Mesothelial cell of epicardium (in vitro differentiated cells): ENCODE data around the gene DAPK1. TPM values are rescaled to one million over a fixed set of nuclear protein-coding genes. Genes with fewer than 3 reads are reported as not detected.
"Not testable (repeated sequence)": the region's sequence is repeated elsewhere in the genome, so short reads cannot be mapped to it uniquely, and the experiment has no call there.

Experiments used
- DNase-seq, 2 experiments: peaks; one replicate each; pipeline ENCODE4 v3.0.0; 2021; ENCODE audit warnings: low spot score in 2 of 2; ENCODE audit not compliant: unreplicated experiment in 2 of 2
- H3K27ac Mint-ChIP-seq: 2 replicates; pipeline ENCODE4 v1.8.0; 2021; ENCODE audit warnings: mixed read lengths
- H3K27me3 Mint-ChIP-seq: 2 replicates; pipeline ENCODE4 v1.8.0; 2021; ENCODE audit warnings: low read depth, mixed read lengths
- H3K36me3 Mint-ChIP-seq: 2 replicates; pipeline ENCODE4 v1.8.0; 2021; ENCODE audit warnings: mixed read lengths
- H3K4me1 Mint-ChIP-seq: 2 replicates; pipeline ENCODE4 v1.8.0; 2021; ENCODE audit warnings: mixed read lengths
- H3K4me3 Mint-ChIP-seq: 2 replicates; pipeline ENCODE4 v1.8.0; 2021; ENCODE audit warnings: mild to moderate bottlenecking, moderate library complexity, mixed read lengths
- H3K9me3 Mint-ChIP-seq: 2 replicates; pipeline ENCODE4 v1.8.0; 2021; ENCODE audit warnings: mixed read lengths
- CTCF ChIP-seq: fragments of 200-600 bp; sonication (generic); IDR thresholded peaks from one replicate; pipeline ENCODE4 v1.5.0; 2021; ENCODE audit warnings: antibody characterized with exemption; ENCODE audit not compliant: unreplicated experiment
- total RNA-seq: library from RNA; stranded (reverse); gene quantifications from 3 replicates; pipeline ENCODE4 v1.2.1, GENCODE V29; 2021

Gene DAPK1
- total RNA-seq, 1 donor from 2014 or later: 239 TPM

- Mint-ChIP-seq H3K9me3 (no peaks in the 10 kb centered on the region), H3K27me3 (peaks cover 4% of the 10 kb centered on the region), H3K4me1 (peaks cover 53% of the 10 kb centered on the region), H3K36me3 (peaks cover 2% of the 10 kb centered on the region), H3K27ac (peak overlapping the region; percentile 95), H3K4me3 (peak overlapping the region; percentile 95)
- peak; percentile 64 to 77 for DNase-seq
- TF ChIP-seq CTCF: peak; percentile 13
These were observed 561 bp downstream of the DAPK1 start for GRCh38 chr9:87498046-87498810.

GRCh38 chr9:87498811-87499360 is 1.2 kb downstream of the DAPK1 start:
- TF ChIP-seq CTCF: no peak
- peaks cover 5% of the 10 kb centered on the region for H3K36me3 Mint-ChIP-seq
- no peaks in the 10 kb centered on the region for H3K27me3 Mint-ChIP-seq
- no peaks in the 10 kb centered on the region for H3K9me3 Mint-ChIP-seq
- peaks cover 59% of the 10 kb centered on the region for H3K4me1 Mint-ChIP-seq
- H3K27ac Mint-ChIP-seq: peak overlapping the region; percentile 88
- H3K4me3 Mint-ChIP-seq: peak overlapping the region; percentile 95
- no peak for DNase-seq

- Mint-ChIP-seq H3K36me3 (peaks cover 5% of the 10 kb centered on the region), H3K27ac (peak overlapping the region; percentile 88), H3K27me3 (no peaks in the 10 kb centered on the region), H3K4me3 (peak overlapping the region; percentile 95), H3K9me3 (no peaks in the 10 kb centered on the region), H3K4me1 (peaks cover 63% of the 10 kb centered on the region)
- no peak for TF ChIP-seq CTCF
- no peak for DNase-seq
These were observed 1.9 kb downstream of the DAPK1 start for GRCh38 chr9:87499424-87500017.

GRCh38 chr9:87500491-87501270 is 3.0 kb downstream of the DAPK1 start:
- DNase-seq: no peak
- Mint-ChIP-seq H3K27ac (peak overlapping the region; percentile 27), H3K4me3 (peak overlapping the region; percentile 95), H3K27me3 (no peaks in the 10 kb centered on the region), H3K36me3 (peaks cover 9% of the 10 kb centered on the region), H3K9me3 (no peaks in the 10 kb centered on the region), H3K4me1 (peaks cover 55% of the 10 kb centered on the region)
- no peak for TF ChIP-seq CTCF

GRCh38 chr9:87501271-87501656 is 3.6 kb downstream of the DAPK1 start:
- DNase-seq, H3K4me3 Mint-ChIP-seq, H3K9me3 Mint-ChIP-seq, H3K27me3 Mint-ChIP-seq: not testable (repeated sequence)
- peak overlapping the region; percentile 22 for H3K27ac Mint-ChIP-seq
- H3K4me1 Mint-ChIP-seq: peaks cover 53% of the 10 kb centered on the region
- H3K36me3 Mint-ChIP-seq: peaks cover 14% of the 10 kb centered on the region
